ENCODE results near the gene MPP3. TPM values are rescaled to one million over a fixed set of nuclear protein-coding genes. Genes with fewer than 3 reads are reported as not detected.

The MPP3 gene
- total RNA-seq, 3 donors from 2014 or later (not counting 1 experiment from before 2014, with no cell fraction given) = not detected

GRCh38 chr17:43787728-43788127 is 45.2 kb downstream of the MPP3 start:
- intact Hi-C loops (cut with micrococcal nuclease) = no loop called here
- Mint-ChIP-seq H3K4me1 (no peaks in the 10 kb centered on the region), H3K27me3 (ENCODE audit: low read depth in 2 of 2) (peaks cover 19 to 42% of the 10 kb centered on the region in 2 donors), H3K4me3 (no peak overlapping the region), H3K27ac (no peak overlapping the region), H3K36me3 (no peaks in the 10 kb centered on the region), H3K9me3 (no peaks in the 10 kb centered on the region)
- H3K4me1 ChIP-seq (ENCODE audit: control insufficient read depth, insufficient read depth, low read length) = no peaks in the 10 kb centered on the region
- H3K4me3 ChIP-seq (ENCODE audit: low read length) = no peak overlapping the region
- ATAC-seq (no peak), DNase-seq (no peak)
- WGBS (ENCODE audit: insufficient coverage) = 92% methylated on average over 2 of the region's 2 CpGs
- TF ChIP-seq CTCF (IDR thresholded peaks at IDR 0.05) = no peak
- no peaks in the 10 kb centered on the region for H3K36me3 ChIP-seq (ENCODE audit: control insufficient read depth, insufficient read depth, low read length)
- H3K27me3 ChIP-seq (ENCODE audit: control insufficient read depth, insufficient read depth, low read length) = peaks cover 2% of the 10 kb centered on the region
- H3K27ac ChIP-seq (ENCODE audit: low read length) = no peak overlapping the region
- no peaks in the 10 kb centered on the region for H3K9me3 ChIP-seq (ENCODE audit: control insufficient read depth, insufficient read depth, low read length)

GRCh38 chr17:43784628-43785101 is 48.3 kb downstream of the MPP3 start:
- intact Hi-C loops (cut with micrococcal nuclease) = no loop called here
- Histone ChIP-seq H3K27me3 (ENCODE audit: control insufficient read depth, insufficient read depth, low read length) (peaks cover 4% of the 10 kb centered on the region), H3K4me1 (ENCODE audit: control insufficient read depth, insufficient read depth, low read length) (peaks cover under 1% of the 10 kb centered on the region), H3K9me3 (ENCODE audit: control insufficient read depth, insufficient read depth, low read length) (no peaks in the 10 kb centered on the region), H3K27ac (ENCODE audit: low read length) (no peak overlapping the region), H3K4me3 (ENCODE audit: low read length) (no peak overlapping the region), H3K36me3 (ENCODE audit: control insufficient read depth, insufficient read depth, low read length) (no peaks in the 10 kb centered on the region)
- H3K4me3 Mint-ChIP-seq = no peak overlapping the region
- H3K9me3 Mint-ChIP-seq = no peaks in the 10 kb centered on the region
- peaks cover 42 to 47% of the 10 kb centered on the region in 2 donors for H3K27me3 Mint-ChIP-seq (ENCODE audit: low read depth in 2 of 2)
- H3K36me3 Mint-ChIP-seq = no peaks in the 10 kb centered on the region
- 83% methylated on average over 5 of the region's 5 CpGs for WGBS (ENCODE audit: insufficient coverage)
- TF ChIP-seq CTCF (IDR thresholded peaks at IDR 0.05) = no peak
- H3K4me1 Mint-ChIP-seq = no peaks in the 10 kb centered on the region
- H3K27ac Mint-ChIP-seq = no peak overlapping the region
- ATAC-seq (no peak), DNase-seq (no peak)

GRCh38 chr17:43784068-43784467 is 48.9 kb downstream of the MPP3 start:
- Mint-ChIP-seq H3K27ac (no peak overlapping the region), H3K9me3 (no peaks in the 10 kb centered on the region), H3K27me3 (ENCODE audit: low read depth in 2 of 2) (peaks cover 42 to 46% of the 10 kb centered on the region in 2 donors), H3K36me3 (no peaks in the 10 kb centered on the region), H3K4me3 (no peak overlapping the region), H3K4me1 (peaks cover 0 to 4% of the 10 kb centered on the region in 2 donors)
- DNase-seq (no peak), ATAC-seq (no peak)
- no peak for TF ChIP-seq CTCF (IDR thresholded peaks at IDR 0.05)
- no peak overlapping the region for H3K27ac ChIP-seq (ENCODE audit: low read length)
- H3K4me1 ChIP-seq (ENCODE audit: control insufficient read depth, insufficient read depth, low read length) = peaks cover 7% of the 10 kb centered on the region
- intact Hi-C loops (cut with micrococcal nuclease) = no loop called here
- WGBS (ENCODE audit: insufficient coverage) = 88% methylated on average over 1 of the region's 2 CpGs
- H3K36me3 ChIP-seq (ENCODE audit: control insufficient read depth, insufficient read depth, low read length) = no peaks in the 10 kb centered on the region
- no peaks in the 10 kb centered on the region for H3K9me3 ChIP-seq (ENCODE audit: control insufficient read depth, insufficient read depth, low read length)
- H3K4me3 ChIP-seq (ENCODE audit: low read length) = no peak overlapping the region
- H3K27me3 ChIP-seq (ENCODE audit: control insufficient read depth, insufficient read depth, low read length) = peaks cover 7% of the 10 kb centered on the region
